Body of pancreas (tissue), 4 donors: ENCODE results near the gene SHH. TPM values are rescaled to one million over a fixed set of nuclear protein-coding genes. Genes with fewer than 3 reads are reported as not detected.

Experiments used
- ATAC-seq: fragments of 150-250 bp; one replicate; pipeline ENCODE4 v1.9.1; 2016
- DNase-seq, 4 donors: peaks; one replicate each; pipeline ENCODE4 v3.0.0-alpha.2; 2019
- H3K27ac ChIP-seq, 4 donors: fragments of 200-600 bp; sonication (generic); 1 replicate in 3 of 4; 2 replicates in 1 of 4; pipeline versions ENCODE4 v1.5.1 to v1.6.1; 2016 to 2019; ENCODE audit warnings: mild to moderate bottlenecking in 1 of 4, mixed read lengths in 1 of 4, moderate library complexity in 1 of 4
- H3K27me3 ChIP-seq, 2 donors: fragments of 200-600 bp; sonication (generic); one replicate each; pipeline ENCODE4 v1.6.0; 2016; ENCODE audit warnings: mild to moderate bottlenecking in 1 of 2
- H3K36me3 ChIP-seq, 2 donors: fragments of 200-600 bp; sonication (generic); replicated peaks in 1 of 2; 2 replicates each; pipeline ENCODE4 v1.5.1; 2016; ENCODE audit warnings: low read depth in 2 of 2; ENCODE audit not compliant: insufficient read depth in 1 of 2
- H3K4me1 ChIP-seq: fragments of 200-600 bp; sonication (generic); one replicate; pipeline ENCODE4 v1.6.0; 2016
- H3K4me3 ChIP-seq, 2 donors: fragments of 200-600 bp; sonication (generic); 1 replicate in 1 of 2; 2 replicates in 1 of 2; pipeline ENCODE4 v1.5.1; 2016 to 2019
- H3K9me3 ChIP-seq, 3 donors: fragments of 200-600 bp; sonication (generic); 1 replicate in 2 of 3; 2 replicates in 1 of 3; pipeline ENCODE4 v1.5.1; 2016
- POLR2A ChIP-seq, 3 donors: fragments of 450-650 bp; IDR thresholded peaks; one replicate each; pipeline ENCODE4 v1.6.1; 2016; ENCODE audit warnings: antibody characterized with exemption in 3 of 3, mild to moderate bottlenecking in 2 of 3
- WGBS, 2 donors: methylation state at CpG; one replicate each; pipeline ENCODE4 v1.1.5; 2017; 5-methylcytosine and 5-hydroxymethylcytosine counted together
- intact Hi-C: fragments of 100-400 bp; cut with DNase I; formaldehyde crosslinking; loops from one replicate; pipeline ENCODE4 v1.15.1; 2023
- total RNA-seq, 2 donors: library from RNA; depleted of rRNA; stranded (reverse); fragments of >200 nt; gene quantifications; one replicate each; pipeline ENCODE4 v1.1.0, GENCODE V29; 2016
- TF ChIP-seq, protein P1 (sequence below), 7 experiments: fragments of 450-650 bp in 4 of 7; fragments of 200-600 bp in 3 of 7; sonication (generic) in 3 of 7; IDR thresholded peaks; one replicate each; pipeline ENCODE4 v1.5.1; 2016 to 2019; ENCODE audit warnings: antibody characterized with exemption in 7 of 7

Gene SHH
- total RNA-seq, 2 donors from 2014 or later: 0.33 to 0.78 TPM

DNA sequence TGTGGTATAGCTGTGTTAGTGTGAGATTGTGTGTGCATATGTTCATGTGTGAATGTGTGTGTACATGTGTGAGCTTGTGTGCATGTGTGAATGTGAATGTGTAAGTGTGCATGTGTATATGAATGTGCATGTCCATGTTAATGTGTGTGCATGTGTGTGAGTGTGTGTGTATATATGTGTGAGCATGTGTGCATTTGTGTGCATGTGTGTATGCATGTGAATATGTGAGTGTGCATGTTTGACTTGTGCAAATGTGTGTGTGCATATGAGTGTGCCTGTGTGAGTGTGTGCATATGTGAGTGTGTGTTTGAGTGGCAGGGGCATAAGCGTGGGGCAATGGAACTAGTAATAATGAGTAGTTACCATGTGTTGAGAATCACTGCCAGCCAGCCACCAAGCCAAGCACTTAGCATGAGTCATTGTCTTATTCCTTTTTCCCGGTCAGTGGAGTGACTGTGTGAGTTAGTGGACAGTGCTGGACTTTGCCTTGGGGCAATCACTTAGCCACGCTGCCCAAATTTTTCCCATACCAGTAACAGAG, 46.3 kb upstream of the SHH start:
- DNase-seq (no peak), ATAC-seq (no peak)
- H3K27me3 ChIP-seq: no peaks in the 10 kb centered on the region
- H3K27ac ChIP-seq: no peak overlapping the region
- H3K4me1 ChIP-seq: peaks cover 22% of the 10 kb centered on the region
- TF ChIP-seq, protein P1, sequence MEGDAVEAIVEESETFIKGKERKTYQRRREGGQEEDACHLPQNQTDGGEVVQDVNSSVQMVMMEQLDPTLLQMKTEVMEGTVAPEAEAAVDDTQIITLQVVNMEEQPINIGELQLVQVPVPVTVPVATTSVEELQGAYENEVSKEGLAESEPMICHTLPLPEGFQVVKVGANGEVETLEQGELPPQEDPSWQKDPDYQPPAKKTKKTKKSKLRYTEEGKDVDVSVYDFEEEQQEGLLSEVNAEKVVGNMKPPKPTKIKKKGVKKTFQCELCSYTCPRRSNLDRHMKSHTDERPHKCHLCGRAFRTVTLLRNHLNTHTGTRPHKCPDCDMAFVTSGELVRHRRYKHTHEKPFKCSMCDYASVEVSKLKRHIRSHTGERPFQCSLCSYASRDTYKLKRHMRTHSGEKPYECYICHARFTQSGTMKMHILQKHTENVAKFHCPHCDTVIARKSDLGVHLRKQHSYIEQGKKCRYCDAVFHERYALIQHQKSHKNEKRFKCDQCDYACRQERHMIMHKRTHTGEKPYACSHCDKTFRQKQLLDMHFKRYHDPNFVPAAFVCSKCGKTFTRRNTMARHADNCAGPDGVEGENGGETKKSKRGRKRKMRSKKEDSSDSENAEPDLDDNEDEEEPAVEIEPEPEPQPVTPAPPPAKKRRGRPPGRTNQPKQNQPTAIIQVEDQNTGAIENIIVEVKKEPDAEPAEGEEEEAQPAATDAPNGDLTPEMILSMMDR (IDR thresholded peaks at IDR 0.05): no peak
- no peak for TF ChIP-seq POLR2A (IDR thresholded peaks at IDR 0.05)
- 52 to 57% methylated on average over 3 of the region's 3 CpGs for WGBS, 2 donors
- no peaks in the 10 kb centered on the region for H3K36me3 ChIP-seq
- H3K9me3 ChIP-seq: no peaks in the 10 kb centered on the region
- intact Hi-C loops: no loop called here
- no peak overlapping the region for H3K4me3 ChIP-seq

DNA sequence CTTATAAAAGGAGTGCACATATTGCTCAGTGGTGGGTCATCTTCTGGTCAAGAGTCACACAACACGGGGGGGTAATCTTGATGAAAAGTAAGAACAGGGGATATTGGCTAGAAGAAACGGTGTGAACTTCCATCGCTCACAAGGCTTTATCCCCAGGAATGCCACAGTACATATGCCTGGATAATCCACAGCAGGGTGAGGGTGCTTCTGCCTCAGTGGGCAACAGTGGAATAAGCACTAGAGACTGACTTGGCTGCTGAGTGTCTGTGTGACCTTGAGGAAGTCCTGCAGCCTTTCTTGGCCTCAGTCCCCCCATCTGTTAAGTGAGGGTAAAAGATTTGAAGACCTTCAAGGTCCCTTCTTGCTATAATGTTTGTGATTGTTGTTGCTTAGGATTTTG, 44.9 kb upstream of the SHH start:
- DNase-seq (no peak), ATAC-seq (no peak)
- Histone ChIP-seq H3K4me1 (peaks cover 16% of the 10 kb centered on the region), H3K9me3 (no peaks in the 10 kb centered on the region), H3K27me3 (no peaks in the 10 kb centered on the region), H3K27ac (no peak overlapping the region), H3K4me3 (no peak overlapping the region), H3K36me3 (no peaks in the 10 kb centered on the region)
- TF ChIP-seq POLR2A (IDR thresholded peaks at IDR 0.05): no peak
- TF ChIP-seq, protein P1 (IDR thresholded peaks at IDR 0.05): no peak
- intact Hi-C loops: no loop called here
- WGBS, 2 donors: 77 to 78% methylated on average over 3 of the region's 3 CpGs

DNA sequence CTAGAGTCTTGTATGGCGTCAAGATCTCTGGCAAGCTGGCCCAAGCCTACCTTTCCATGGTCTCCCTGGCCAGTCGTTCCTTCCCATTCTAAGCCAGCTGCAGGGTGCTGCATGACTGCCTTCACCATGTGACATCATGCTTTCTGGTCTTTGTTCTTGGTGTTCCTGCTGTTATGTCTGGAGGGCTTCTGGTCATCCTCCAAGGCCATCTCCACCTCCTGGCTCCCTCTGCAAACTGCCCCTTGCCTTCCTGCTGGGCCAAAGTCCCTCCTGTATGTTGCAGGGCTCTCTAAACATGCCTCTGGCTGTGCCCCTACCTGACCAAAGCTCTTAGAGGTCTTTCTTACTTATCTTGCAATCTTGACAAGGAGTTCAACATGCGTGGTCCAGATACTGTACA, 44.4 kb upstream of the SHH start:
- ATAC-seq (no peak), DNase-seq (no peak)
- Histone ChIP-seq H3K27ac (no peak overlapping the region), H3K27me3 (no peaks in the 10 kb centered on the region), H3K9me3 (no peaks in the 10 kb centered on the region), H3K36me3 (no peaks in the 10 kb centered on the region), H3K4me3 (no peak overlapping the region), H3K4me1 (peaks cover 12% of the 10 kb centered on the region)
- intact Hi-C loops: no loop called here
- TF ChIP-seq, protein P1 (IDR thresholded peaks at IDR 0.05): no peak
- no peak for TF ChIP-seq POLR2A (IDR thresholded peaks at IDR 0.05)
- 64 to 66% methylated on average over 3 of the region's 3 CpGs for WGBS, 2 donors

DNA sequence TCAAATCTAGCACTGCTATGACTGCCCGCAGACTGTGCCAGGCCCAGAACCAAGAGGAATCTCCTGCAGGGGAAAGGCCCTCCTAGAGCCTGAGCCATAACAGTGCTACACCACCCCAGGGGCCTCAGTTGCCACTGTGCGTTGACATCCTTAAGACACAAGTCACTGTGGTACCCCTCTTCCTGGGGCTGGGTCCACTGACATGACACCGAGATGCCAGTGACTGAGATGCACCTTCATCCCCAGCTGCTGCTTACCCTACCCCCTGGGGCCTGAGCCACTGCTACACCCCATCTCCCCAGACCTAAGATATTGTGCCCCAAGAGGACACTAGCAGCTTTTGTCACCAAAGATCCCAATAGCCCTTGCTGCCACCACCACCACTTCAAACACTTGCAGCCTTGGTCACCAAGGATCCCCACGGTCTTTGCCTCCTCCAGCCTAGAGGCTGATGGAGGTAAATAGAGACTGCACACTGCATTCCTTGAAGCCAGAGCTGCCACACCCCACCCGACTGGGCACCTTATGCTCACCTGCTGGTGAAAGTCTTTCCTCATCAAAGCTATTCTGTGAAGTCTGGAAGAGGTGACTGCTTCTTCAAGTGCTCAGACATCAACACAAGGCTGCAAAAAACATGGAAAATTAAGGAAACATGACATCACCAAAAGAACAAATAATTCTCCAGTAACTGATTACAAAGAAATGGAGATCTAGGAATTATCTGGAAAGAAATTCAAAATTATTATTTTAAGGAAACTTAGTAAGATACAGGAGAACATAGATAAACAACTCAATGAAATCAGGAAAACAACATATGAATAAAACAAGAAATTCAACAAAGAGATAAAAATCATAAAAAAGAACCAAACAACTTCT, 40.4 kb upstream of the SHH start:
- intact Hi-C loops: no loop called here
- ATAC-seq: no peak
- WGBS, 2 donors: 73 to 89% methylated on average over 5 of the region's 5 CpGs

More for the DNA sequence above, 40.4 kb upstream of the SHH start:
- Histone ChIP-seq H3K4me3 (no peak overlapping the region), H3K4me1 (no peaks in the 10 kb centered on the region), H3K27me3 (peaks cover 0 to 4% of the 10 kb centered on the region in 2 donors), H3K9me3 (no peaks in the 10 kb centered on the region), H3K27ac (no peak overlapping the region), H3K36me3 (no peaks in the 10 kb centered on the region)
- TF ChIP-seq POLR2A (IDR thresholded peaks at IDR 0.05): no peak
- TF ChIP-seq, protein P1 (IDR thresholded peaks at IDR 0.05): no peak
- no peak for DNase-seq
